Measurements from ENCODE around the gene KCNK4. TPM values are rescaled to one million over a fixed set of nuclear protein-coding genes. Genes with fewer than 3 reads are reported as not detected.
"Not testable (repeated sequence)": the region's sequence is repeated elsewhere in the genome, so short reads cannot be mapped to it uniquely, and the experiment has no call there.

KCNK4 gene
- total and polyA plus RNA-seq, 2 donors from 2014 or later = not detected

- peak overlapping the region; percentile 62 to 77 (median 64) for H3K4me3 ChIP-seq (ENCODE audit: low read length in 3 of 3)
- no peaks in the 10 kb centered on the region for H3K27me3 ChIP-seq (ENCODE audit: control insufficient read depth, insufficient read depth, low read length)
- peak overlapping the region; percentile 66 to 86 for H3K27ac ChIP-seq (ENCODE audit: low read depth in 2 of 2, low read length in 2 of 2)
- H3K9ac ChIP-seq (ENCODE audit: low read length in 3 of 3) = peak overlapping the region; percentile 20 to 80 (median 65)
- H3K4me1 ChIP-seq (ENCODE audit: control insufficient read depth in 2 of 3, insufficient read depth in 2 of 3, low read depth in 1 of 3, low read length in 3 of 3) = peaks cover 0 to 32% (median 3%) of the 10 kb centered on the region in 3 donors
- no peak for TF ChIP-seq CTCF (IDR thresholded peaks at IDR 0.05; ENCODE audit: borderline replicate concordance, extremely low read depth, insufficient read depth)
- no peak for FAIRE-seq
- DNase-seq = peak; percentile 64 to 94 (median 81)
- H3K36me3 ChIP-seq (ENCODE audit: control insufficient read depth in 2 of 3, insufficient read depth in 3 of 3, low read length in 3 of 3) = peaks cover 0 to 9% (median 4%) of the 10 kb centered on the region in 3 donors
- H3K9me3 ChIP-seq (ENCODE audit: control insufficient read depth in 2 of 3, insufficient read depth in 1 of 3, low read length in 3 of 3) = no peaks in the 10 kb centered on the region
- intact Hi-C loops (cut with DNase I) = no loop called here
Observed at GRCh38 chr11:64245797-64246620, 45.1 kb upstream of the KCNK4 start.

- FAIRE-seq; H3K36me3 ChIP-seq (ENCODE audit: control insufficient read depth in 2 of 3, insufficient read depth in 3 of 3, low read length in 3 of 3); H3K27ac ChIP-seq (ENCODE audit: low read depth in 2 of 2, low read length in 2 of 2); H3K27me3 ChIP-seq (ENCODE audit: control insufficient read depth, insufficient read depth, low read length); H3K9ac ChIP-seq (ENCODE audit: low read length in 3 of 3); H3K9me3 ChIP-seq (ENCODE audit: control insufficient read depth in 2 of 3, insufficient read depth in 1 of 3, low read length in 3 of 3); intact Hi-C loops (cut with DNase I); H3K4me3 ChIP-seq (ENCODE audit: low read length in 3 of 3); DNase-seq: not testable (repeated sequence)
- peaks cover 0 to 34% (median 3%) of the 10 kb centered on the region in 3 donors for H3K4me1 ChIP-seq (ENCODE audit: control insufficient read depth in 2 of 3, insufficient read depth in 2 of 3, low read depth in 1 of 3, low read length in 3 of 3)
Observed at GRCh38 chr11:64246621-64246870, 44.6 kb upstream of the KCNK4 start.

- no peaks in the 10 kb centered on the region for H3K9me3 ChIP-seq (ENCODE audit: control insufficient read depth in 2 of 3, insufficient read depth in 1 of 3, low read length in 3 of 3)
- intact Hi-C loops (cut with DNase I) = no loop called here
- H3K4me1 ChIP-seq (ENCODE audit: control insufficient read depth in 2 of 3, insufficient read depth in 2 of 3, low read depth in 1 of 3, low read length in 3 of 3) = peaks cover 0 to 39% (median 6%) of the 10 kb centered on the region in 3 donors
- peak within 1 kb of the TSS; percentile 75 to 97 (median 81) for H3K4me3 ChIP-seq (ENCODE audit: low read length in 3 of 3)
- H3K9ac ChIP-seq (ENCODE audit: low read length in 3 of 3) = peak within 1 kb of the TSS; percentile 20 to 88 (median 65)
- FAIRE-seq (no peak), DNase-seq (peak; percentile 88 to 96 (median 94))
- H3K36me3 ChIP-seq (ENCODE audit: control insufficient read depth in 2 of 3, insufficient read depth in 3 of 3, low read length in 3 of 3) = peaks cover 0 to 9% (median 4%) of the 10 kb centered on the region in 3 donors
- H3K27ac ChIP-seq (ENCODE audit: low read depth in 2 of 2, low read length in 2 of 2) = peak within 1 kb of the TSS; percentile 89 to 91
- TF ChIP-seq CTCF (IDR thresholded peaks at IDR 0.05; ENCODE audit: borderline replicate concordance, extremely low read depth, insufficient read depth) = peak; percentile 12
- no peaks in the 10 kb centered on the region for H3K27me3 ChIP-seq (ENCODE audit: control insufficient read depth, insufficient read depth, low read length)
Observed at GRCh38 chr11:64246871-64247728, 44.0 kb upstream of the KCNK4 start, which contains the start of gene PPP1R14B. TSS of gene PPP1R14B (minus strand) at chr11:64246943. CDS start at chr11:64246673, 270 bp downstream.

Data from kidney (tissue), 14 donors.